ENCODE measurements around the gene KDM8.

- no peak for TF ChIP-seq POLR2A (IDR thresholded peaks at IDR 0.05; ENCODE audit: low read length)
- TF ChIP-seq GATA1 (IDR thresholded peaks at IDR 0.05; ENCODE audit: low read depth, low read length), result no peak
Measured at GRCh38 chr16:27208796-27209195, 5.5 kb downstream of the KDM8 start.

Measured in erythroblast (primary cell).